SU-DHL-6 (cell line): ENCODE measurements around the gene VKORC1L1.
"Not testable (repeated sequence)": the region's sequence is repeated elsewhere in the genome, so short reads cannot be mapped to it uniquely, and the experiment has no call there.

Experiments
- EZH2phosphoT487 ChIP-seq: fragments of 200-600 bp; sonication (generic), shearing (Covaris generic); conservative IDR thresholded peaks from 2 replicates; pipeline ENCODE4 v1.6.1; 2018; ENCODE audit warnings: mild to moderate bottlenecking, antibody characterized with exemption, low read length, moderate library complexity, mixed read lengths
- TF ChIP-seq, protein P1 (sequence below): fragments of 200-600 bp; sonication (generic); IDR thresholded peaks from one replicate; pipeline ENCODE4 v1.5.1; 2017; ENCODE audit warnings: antibody characterized with exemption, mild to moderate bottlenecking, low read length, moderate library complexity; ENCODE audit not compliant: insufficient read depth, poor library complexity, severe bottlenecking

- TF ChIP-seq, protein P1, sequence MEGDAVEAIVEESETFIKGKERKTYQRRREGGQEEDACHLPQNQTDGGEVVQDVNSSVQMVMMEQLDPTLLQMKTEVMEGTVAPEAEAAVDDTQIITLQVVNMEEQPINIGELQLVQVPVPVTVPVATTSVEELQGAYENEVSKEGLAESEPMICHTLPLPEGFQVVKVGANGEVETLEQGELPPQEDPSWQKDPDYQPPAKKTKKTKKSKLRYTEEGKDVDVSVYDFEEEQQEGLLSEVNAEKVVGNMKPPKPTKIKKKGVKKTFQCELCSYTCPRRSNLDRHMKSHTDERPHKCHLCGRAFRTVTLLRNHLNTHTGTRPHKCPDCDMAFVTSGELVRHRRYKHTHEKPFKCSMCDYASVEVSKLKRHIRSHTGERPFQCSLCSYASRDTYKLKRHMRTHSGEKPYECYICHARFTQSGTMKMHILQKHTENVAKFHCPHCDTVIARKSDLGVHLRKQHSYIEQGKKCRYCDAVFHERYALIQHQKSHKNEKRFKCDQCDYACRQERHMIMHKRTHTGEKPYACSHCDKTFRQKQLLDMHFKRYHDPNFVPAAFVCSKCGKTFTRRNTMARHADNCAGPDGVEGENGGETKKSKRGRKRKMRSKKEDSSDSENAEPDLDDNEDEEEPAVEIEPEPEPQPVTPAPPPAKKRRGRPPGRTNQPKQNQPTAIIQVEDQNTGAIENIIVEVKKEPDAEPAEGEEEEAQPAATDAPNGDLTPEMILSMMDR, result not testable (repeated sequence)
- TF ChIP-seq EZH2phosphoT487, result not testable (repeated sequence)
Observed at GRCh38 chr7:65884983-65885382, 12.1 kb downstream of the VKORC1L1 start.
